H1 (cell line): ENCODE data around the gene LEKR1. TPM values are rescaled to one million over a fixed set of nuclear protein-coding genes. Genes with fewer than 3 reads are reported as not detected.
A peak's percentile ranks its signal among the peaks of the same experiment; 100 is the strongest.

Experiments
- BACH1 ChIP-seq: IDR thresholded peaks from 2 replicates; pipeline ENCODE4 v1.6.1; 2012; ENCODE audit warnings: low read length, improper control_type of control experiment
- CREB1 ChIP-seq: IDR thresholded peaks from 2 replicates; pipeline ENCODE4 v1.6.1; 2012; ENCODE audit warnings: inconsistent platforms
- CTCF ChIP-seq, 3 experiments: IDR thresholded peaks; 1 replicate in 2 of 3; 2 replicates in 1 of 3; pipeline versions ENCODE4 v1.5.1 to v1.6.1; 2011; ENCODE audit warnings: low read length in 3 of 3, mild to moderate bottlenecking in 3 of 3, inconsistent platforms in 2 of 3, low read depth in 1 of 3, moderate library complexity in 1 of 3; ENCODE audit not compliant: insufficient read depth in 1 of 3; ENCODE audit errors: control extremely low read depth in 1 of 3
- EP300 ChIP-seq, 2 experiments: IDR thresholded peaks; 1 replicate in 1 of 2; 2 replicates in 1 of 2; pipeline ENCODE4 v1.6.1; 2011 to 2012; ENCODE audit warnings: low read depth in 2 of 2, low read length in 2 of 2, mild to moderate bottlenecking in 2 of 2, borderline replicate concordance in 1 of 2, inconsistent platforms in 1 of 2, moderate library complexity in 1 of 2
- GABPA ChIP-seq: IDR thresholded peaks from 2 replicates; pipeline ENCODE4 v1.6.1; 2011; ENCODE audit warnings: mild to moderate bottlenecking, low read length, moderate library complexity, borderline replicate concordance; ENCODE audit not compliant: insufficient read depth
- HDAC2 ChIP-seq, 2 experiments: fragments of 300-600 bp in 1 of 2; sonication (generic) in 1 of 2; IDR thresholded peaks; 2 replicates each; pipeline ENCODE4 v1.6.1; 2011 to 2012; ENCODE audit warnings: low read depth in 2 of 2, low read length in 2 of 2, mild to moderate bottlenecking in 2 of 2, moderate library complexity in 2 of 2, borderline replicate concordance in 1 of 2, inconsistent platforms in 1 of 2
- JUND ChIP-seq: IDR thresholded peaks from 2 replicates; pipeline ENCODE4 v1.6.1; 2011; ENCODE audit warnings: mild to moderate bottlenecking, improper control_type of control experiment, low read length
- KDM4A ChIP-seq: IDR thresholded peaks from one replicate; pipeline ENCODE4 v1.7.1; 2012; ENCODE audit warnings: low read depth, mild to moderate bottlenecking, moderate library complexity, low read length, inconsistent platforms; ENCODE audit not compliant: severe bottlenecking
- MAX ChIP-seq: IDR thresholded peaks from 2 replicates; pipeline ENCODE4 v1.6.1; 2012; ENCODE audit warnings: inconsistent platforms
- POLR2A ChIP-seq, 2 experiments: IDR thresholded peaks; 1 replicate in 1 of 2; 2 replicates in 1 of 2; pipeline ENCODE4 v1.6.1; 2011; ENCODE audit warnings: low read depth in 2 of 2, low read length in 2 of 2, mild to moderate bottlenecking in 2 of 2; ENCODE audit errors: control extremely low read depth in 1 of 2
- RAD21 ChIP-seq, 2 experiments: IDR thresholded peaks in 1 of 2; conservative IDR thresholded peaks in 1 of 2; 2 replicates each; pipeline ENCODE4 v1.6.1; 2011; ENCODE audit warnings: low read depth in 2 of 2, low read length in 2 of 2, improper control_type of control experiment in 1 of 2, inconsistent platforms in 1 of 2, mild to moderate bottlenecking in 1 of 2, moderate library complexity in 1 of 2
- SIX5 ChIP-seq: IDR thresholded peaks from 2 replicates; pipeline ENCODE4 v1.6.1; 2011; ENCODE audit warnings: mild to moderate bottlenecking, low read depth, low read length
- SUZ12 ChIP-seq: fragments of 200-600 bp; sonication (generic); IDR thresholded peaks from 2 replicates; pipeline ENCODE4 v1.6.1; 2012; ENCODE audit warnings: mild to moderate bottlenecking, inconsistent platforms, low read length, moderate library complexity, mixed read lengths
- TAF1 ChIP-seq: IDR thresholded peaks from 2 replicates; pipeline ENCODE4 v1.6.1; 2011; ENCODE audit warnings: mild to moderate bottlenecking, low read depth, low read length
- TCF12 ChIP-seq: IDR thresholded peaks from 2 replicates; pipeline ENCODE4 v1.6.1; 2011; ENCODE audit warnings: low read depth, mild to moderate bottlenecking, low read length
- TEAD4 ChIP-seq: IDR thresholded peaks from 2 replicates; pipeline ENCODE4 v1.6.1; 2012; ENCODE audit warnings: low read depth, low read length, inconsistent platforms, mixed read lengths
- USF2 ChIP-seq: IDR thresholded peaks from 2 replicates; pipeline ENCODE4 v1.6.1; 2011; ENCODE audit warnings: low read length, improper control_type of control experiment
- YY1 ChIP-seq: IDR thresholded peaks from 2 replicates; pipeline ENCODE4 v1.6.1; 2011; ENCODE audit warnings: low read depth, mild to moderate bottlenecking, low read length
- ZNF274 ChIP-seq: IDR thresholded peaks from 2 replicates; pipeline ENCODE4 v1.7.0; 2012; ENCODE audit warnings: low read length, borderline replicate concordance; ENCODE audit errors: extremely low read depth
- polyA plus RNA-seq, 7 experiments: library from polyadenylated mRNA; depleted of rRNA in 3 of 7; stranded (reverse) in 5 of 7; unstranded in 2 of 7; fragments of >200 nt in 5 of 7; fragments of 200-250 nt in 2 of 7; gene quantifications; 1 replicate in 5 of 7; 2 replicates in 1 of 7; 4 replicates in 1 of 7; pipeline versions ENCODE4 v1.2.1 to v1.2.3, GENCODE V29; 2011 to 2013; ENCODE audit warnings: missing spikeins in 2 of 7, mixed read lengths in 2 of 7
- total RNA-seq: library from RNA; stranded (reverse); fragmentation: NEBNext Ultra II Directional; extraction: Animal tissue kit (Norgen Biotek cat#: 25700); gene quantifications from 2 replicates; pipeline ENCODE4 v1.2.1, GENCODE V29; 2021

Gene LEKR1
- total and polyA plus RNA-seq, 2 of the 8 experiments (the other 6 are each of a cell fraction or from before 2014, with no cell fraction given) = 0.08 TPM; not detected in 1

GRCh38 chr3:157081626-157082210 lies 255.6 kb downstream of the LEKR1 start (continued):
- TF ChIP-seq HDAC2 (IDR thresholded peaks at IDR 0.05; ENCODE audit: borderline replicate concordance in 1 of 2, low read depth in 2 of 2, low read length in 2 of 2) (no peak), TAF1 (peak; percentile 52; the same call in 1 of the 2 replicates), USF2 (no peak), YY1 (0 out of 2 replicates have a peak, but pooled peaks have one; percentile 8), TEAD4 (peak; percentile 30; the same call in 1 of the 2 replicates), JUND (peak; percentile 70), GABPA (no peak), MAX (peak; percentile 73), RAD21 (IDR thresholded peaks at IDR 0.05 in 1 of 2, conservative IDR thresholded peaks at IDR 0.05 in 1 of 2; ENCODE audit: low read depth in 2 of 2, low read length in 2 of 2) (peak; percentile 99 to 100), SUZ12 (no peak), EP300 (IDR thresholded peaks at IDR 0.05; ENCODE audit: borderline replicate concordance in 1 of 2, low read depth in 2 of 2, low read length in 2 of 2) (peak in 1 of 2 experiments; percentile 33; a peak in 1 of 3 replicates), POLR2A (IDR thresholded peaks at IDR 0.05; ENCODE audit: control extremely low read depth in 1 of 2, low read depth in 2 of 2, low read length in 2 of 2) (0 out of 3 replicates have a peak, but pooled peaks of 1 of the 2 experiments have one; percentile 31), CTCF (IDR thresholded peaks at IDR 0.05; ENCODE audit: control extremely low read depth in 1 of 3, insufficient read depth in 1 of 3, low read depth in 1 of 3, low read length in 3 of 3) (peak; percentile 92 to 100 (median 95)), BACH1 (no peak), KDM4A (peak; percentile 22), SIX5 (no peak), CREB1 (peak; percentile 50), TCF12 (0 out of 2 replicates have a peak, but pooled peaks have one; percentile 33), ZNF274 (no peak)
